ENCODE measurements around the gene RIMBP2. TPM values are rescaled to one million over a fixed set of nuclear protein-coding genes. Genes with fewer than 3 reads are reported as not detected.

RIMBP2 gene
- total and polyA plus RNA-seq, 11 donors: 2.1 TPM; not detected in 10

DNA sequence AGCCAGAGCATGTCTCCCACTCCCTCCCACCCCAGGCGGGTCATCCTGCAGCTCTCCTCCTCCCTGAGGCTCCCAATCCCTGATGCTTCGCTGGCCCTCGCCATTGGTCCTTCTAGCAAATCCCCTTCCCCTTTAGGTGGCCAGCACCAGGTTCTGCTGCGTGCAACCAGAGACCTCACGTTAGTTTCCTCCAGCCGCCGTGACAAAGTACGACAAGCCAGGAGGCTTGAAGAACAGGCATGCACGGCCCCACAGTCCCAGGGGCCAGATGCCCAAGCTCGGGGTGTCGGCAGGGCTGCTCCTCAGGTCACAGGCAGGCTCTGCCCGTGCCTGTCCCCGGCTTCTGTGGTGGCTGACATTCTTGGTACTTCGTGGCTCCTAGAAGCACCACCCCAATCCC, 95.8 kb downstream of the RIMBP2 start:
- Histone ChIP-seq H3K27ac (no peak overlapping the region), H3K4me3 (no peak overlapping the region), H3K9me3 (peaks cover 0 to 22% (median 0%) of the 10 kb centered on the region in 12 donors), H3K4me1 (no peaks in the 10 kb centered on the region), H3K36me3 (no peaks in the 10 kb centered on the region), H3K27me3 (peaks cover 0 to 9% (median 0%) of the 10 kb centered on the region in 9 donors)
- TF ChIP-seq POLR2A (IDR thresholded peaks at IDR 0.05) (no peak), CTCF (IDR thresholded peaks at IDR 0.05) (no peak)
- WGBS, 4 donors: 80 to 87% (median 83%) methylated on average over 10 to 14 of the region's 14 CpGs
- DNase-seq: no peak
- ATAC-seq: no peak
- intact Hi-C loops (cut with DNase I): no loop called here

DNA sequence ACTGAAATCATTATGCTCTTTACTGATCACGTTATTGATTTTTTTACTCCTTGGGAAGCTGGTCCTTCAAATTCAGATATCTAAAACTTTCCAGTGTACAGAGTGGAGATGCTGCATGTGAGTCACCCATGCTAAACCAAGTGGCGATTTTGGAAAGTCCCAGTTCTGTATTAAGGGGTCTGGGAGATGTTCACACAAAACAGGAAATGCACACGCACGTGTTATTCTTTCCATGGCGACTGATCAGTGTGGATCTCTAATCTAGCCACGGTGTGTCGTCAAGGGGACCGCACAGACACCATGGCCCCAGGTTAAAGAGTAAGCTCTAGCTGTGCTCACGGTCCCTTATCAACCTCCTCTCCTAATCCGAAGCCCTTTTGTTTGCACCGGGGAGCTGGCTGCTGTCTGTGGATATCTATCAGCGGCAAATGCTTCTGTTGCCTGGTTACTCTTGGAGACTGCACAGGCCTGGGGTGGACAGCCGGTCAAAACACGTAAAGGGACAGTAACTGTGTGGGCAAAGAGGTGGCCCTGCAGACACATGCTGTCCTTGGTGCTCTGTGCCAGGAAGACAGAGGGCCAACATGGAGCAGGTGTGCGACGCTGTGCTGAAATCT, 96.6 kb downstream of the RIMBP2 start:
- 58 to 67% (median 65%) methylated on average over 15 to 16 of the region's 16 CpGs for WGBS, 4 donors
- no peak overlapping the region for H3K4me3 ChIP-seq
- TF ChIP-seq CTCF (IDR thresholded peaks at IDR 0.05) (no peak), POLR2A (IDR thresholded peaks at IDR 0.05) (no peak)
- peaks cover 0 to 10% (median 0%) of the 10 kb centered on the region in 9 donors for H3K27me3 ChIP-seq
- intact Hi-C loops (cut with DNase I): no loop called here
- no peaks in the 10 kb centered on the region for H3K4me1 ChIP-seq
- H3K9me3 ChIP-seq: peaks cover 0 to 22% (median 0%) of the 10 kb centered on the region in 12 donors
- H3K36me3 ChIP-seq: no peaks in the 10 kb centered on the region
- ATAC-seq: no peak
- H3K27ac ChIP-seq: no peak overlapping the region
- no peak for DNase-seq

- Histone ChIP-seq H3K4me1 (no peaks in the 10 kb centered on the region), H3K4me3 (no peak overlapping the region), H3K27me3 (peaks cover 0 to 10% (median 0%) of the 10 kb centered on the region in 9 donors), H3K9me3 (peaks cover 0 to 7% (median 0%) of the 10 kb centered on the region in 12 donors), H3K27ac (no peak overlapping the region), H3K36me3 (no peaks in the 10 kb centered on the region)
- intact Hi-C loops (cut with DNase I): no loop called here
- TF ChIP-seq CTCF (IDR thresholded peaks at IDR 0.05): no peak
- TF ChIP-seq POLR2A (IDR thresholded peaks at IDR 0.05): no peak
- 54 to 59% (median 55%) methylated on average over 4 of the region's 4 CpGs for WGBS, 4 donors
- ATAC-seq (no peak), DNase-seq (no peak)
Observed at GRCh38 chr12:130617219-130617618, 98.9 kb downstream of the RIMBP2 start.

- H3K4me1 ChIP-seq: no peaks in the 10 kb centered on the region
- H3K4me3 ChIP-seq: no peak overlapping the region
- intact Hi-C loops (cut with DNase I): no loop called here
- peaks cover 0 to 11% (median 0%) of the 10 kb centered on the region in 9 donors for H3K27me3 ChIP-seq
- TF ChIP-seq CTCF (IDR thresholded peaks at IDR 0.05): no peak
- no peak for TF ChIP-seq POLR2A (IDR thresholded peaks at IDR 0.05)
- no peaks in the 10 kb centered on the region for H3K36me3 ChIP-seq
- peaks cover 0 to 2% (median 0%) of the 10 kb centered on the region in 12 donors for H3K9me3 ChIP-seq
- no peak overlapping the region for H3K27ac ChIP-seq
- DNase-seq: no peak
- WGBS, 4 donors: 79 to 85% (median 80%) methylated on average over 16 of the region's 16 CpGs
- ATAC-seq: no peak
Observed at GRCh38 chr12:130615861-130616345, 100.2 kb downstream of the RIMBP2 start.
